Fibroblast of peridontal ligament (primary cell): ENCODE results near the gene NCOR2.

Source experiments
- DNase-seq: peaks from one replicate; pipeline ENCODE4 v3.0.0-alpha.2; 2010; ENCODE audit errors: extremely low read depth

Gene NCOR2

GRCh38 chr12:124559182-124560017 is 8.0 kb downstream of the NCOR2 start:
- no peak for DNase-seq

- no peak for DNase-seq
These were observed 9.1 kb downstream of the NCOR2 start for GRCh38 chr12:124558313-124558712.

- no peak for DNase-seq
These were observed 9.7 kb downstream of the NCOR2 start for GRCh38 chr12:124557518-124558223.

- DNase-seq = no peak
These were observed 10.4 kb downstream of the NCOR2 start for GRCh38 chr12:124556896-124557501.

GRCh38 chr12:124556074-124556466 is 11.3 kb downstream of the NCOR2 start:
- no peak for DNase-seq

- no peak for DNase-seq
These were observed 12.0 kb downstream of the NCOR2 start for GRCh38 chr12:124555168-124556073.

- DNase-seq = no peak
These were observed 12.9 kb downstream of the NCOR2 start for GRCh38 chr12:124554429-124555029.

GRCh38 chr12:124553862-124554428 is 13.5 kb downstream of the NCOR2 start:
- DNase-seq = no peak

- DNase-seq = peak; percentile 44
These were observed 15.9 kb downstream of the NCOR2 start for GRCh38 chr12:124551268-124552144.

- peak; percentile 29 for DNase-seq
These were observed 17.0 kb downstream of the NCOR2 start for GRCh38 chr12:124550123-124551089.

GRCh38 chr12:124549629-124550028 is 17.8 kb downstream of the NCOR2 start:
- no peak for DNase-seq

GRCh38 chr12:124548854-124549378 is 18.5 kb downstream of the NCOR2 start:
- peak; percentile 59 for DNase-seq

GRCh38 chr12:124547626-124548025 is 19.8 kb downstream of the NCOR2 start:
- DNase-seq = no peak

GRCh38 chr12:124545508-124546418 is 21.6 kb downstream of the NCOR2 start:
- peak; percentile 68 for DNase-seq

GRCh38 chr12:124544983-124545382 is 22.4 kb downstream of the NCOR2 start:
- no peak for DNase-seq

- no peak for DNase-seq
These were observed 23.0 kb downstream of the NCOR2 start for GRCh38 chr12:124544311-124544970.
